Panc1 (cell line): Measurements from ENCODE around the gene FREM1. TPM values are rescaled to one million over a fixed set of nuclear protein-coding genes. Genes with fewer than 3 reads are reported as not detected.

Experiments used
- ATAC-seq: fragments of 200-7000 bp; cut with Tn5 transposase; 2 replicates; pipeline ENCODE4 v1.9.1; 2020; ENCODE audit warnings: mild to moderate bottlenecking, moderate library complexity
- BruUV-seq: library from RNA; stranded (reverse); fragments of 400-500 nt; replicated peaks from 2 replicates; lab custom pipeline; 2021; lab: Mats Ljungman, UMichigan
- CTCF ChIA-PET: fragments of 300-600 bp; sonication (Branson Sonifier 250); formaldehyde crosslinking; loops from one replicate; lab custom pipeline; 2022; ENCODE audit warnings: antibody characterized with exemption; lab: Charles Lee
- POLR2A ChIA-PET: fragments of 300-600 bp; sonication (Branson Sonifier 250); formaldehyde crosslinking; loops from one replicate; lab custom pipeline; 2022; ENCODE audit warnings: antibody characterized with exemption; lab: Charles Lee
- DNase-seq: peaks from one replicate; pipeline ENCODE4 v3.0.0-alpha.2; 2010; ENCODE audit warnings: low read depth, low spot score
- H3K27ac ChIP-seq: 2 replicates; pipeline ENCODE4 v1.5.1; 2011; ENCODE audit warnings: mild to moderate bottlenecking, low read length, inconsistent platforms
- H3K27me3 ChIP-seq: fragments of 200-500 bp; sonication (Bioruptor generic); 2 replicates; pipeline ENCODE4 v1.6.0; 2014; ENCODE audit warnings: low read length, inconsistent platforms; ENCODE audit not compliant: control insufficient read depth, insufficient read depth
- H3K36me3 ChIP-seq: fragments of 200-500 bp; sonication (Bioruptor generic); 2 replicates; pipeline ENCODE4 v1.5.1; 2014; ENCODE audit warnings: inconsistent platforms, mild to moderate bottlenecking, low read length, moderate library complexity; ENCODE audit not compliant: control insufficient read depth, insufficient read depth
- H3K4me1 ChIP-seq: 2 replicates; pipeline ENCODE4 v1.5.1; 2011; ENCODE audit warnings: inconsistent platforms, mild to moderate bottlenecking, low read length, moderate library complexity; ENCODE audit not compliant: control insufficient read depth, insufficient read depth
- H3K4me3 ChIP-seq, 2 experiments: 2 replicates each; pipeline ENCODE4 v1.5.1; 2011 to 2012; ENCODE audit warnings: low read depth in 2 of 2, low read length in 2 of 2, mild to moderate bottlenecking in 2 of 2, inconsistent platforms in 1 of 2, moderate library complexity in 1 of 2
- H3K9me3 ChIP-seq: fragments of 200-500 bp; sonication (Bioruptor generic); 2 replicates; pipeline ENCODE4 v1.5.1; 2014; ENCODE audit warnings: low read depth, mild to moderate bottlenecking, inconsistent platforms, low read length, moderate library complexity; ENCODE audit not compliant: control insufficient read depth, insufficient read depth
- POLR2AphosphoS5 ChIP-seq: IDR thresholded peaks from 2 replicates; pipeline ENCODE4 v1.6.1; 2012; ENCODE audit warnings: mild to moderate bottlenecking, low read depth, low read length, moderate library complexity
- SIN3A ChIP-seq: IDR thresholded peaks from 2 replicates; pipeline ENCODE4 v1.6.1; 2012; ENCODE audit warnings: low read depth, mild to moderate bottlenecking, low read length, moderate library complexity, borderline replicate concordance; ENCODE audit not compliant: insufficient read depth
- TCF7L2 ChIP-seq: IDR thresholded peaks from 2 replicates; pipeline ENCODE4 v1.6.1; 2011; ENCODE audit warnings: mild to moderate bottlenecking, low read depth, low read length, inconsistent platforms
- in situ Hi-C: cut with HindIII; loops from 2 replicates; pipeline ENCODE4 v1.10.0; 2016; ENCODE audit warnings: low sequenced_read_pairs, low pct_unique_long_range_greater_than_20kb
- intact Hi-C: fragments of 100-400 bp; cut with micrococcal nuclease; formaldehyde crosslinking; loops from one replicate; pipeline ENCODE4 v1.10.0; 2022; ENCODE audit not compliant: unreplicated experiment
- total RNA-seq: library from RNA; stranded (reverse); gene quantifications from one replicate; pipeline ENCODE4 v1.2.1, GENCODE V29; 2021; ENCODE audit not compliant: unreplicated experiment
- TF ChIP-seq, protein P1 (sequence below), 2 experiments: IDR thresholded peaks; 2 replicates each; pipeline ENCODE4 v1.6.1; 2011 to 2012; ENCODE audit warnings: low read depth in 2 of 2, control low read depth in 1 of 2, low read length in 1 of 2, mild to moderate bottlenecking in 1 of 2, moderate library complexity in 1 of 2; ENCODE audit not compliant: insufficient read depth in 1 of 2
- TF ChIP-seq, protein P2 (sequence below): fragments of 450-650 bp; IDR thresholded peaks from 2 replicates; pipeline ENCODE4 v1.5.1; 2017; ENCODE audit warnings: mild to moderate bottlenecking

FREM1 gene
- total RNA-seq, 1 experiment from 2014 or later = not detected

DNA sequence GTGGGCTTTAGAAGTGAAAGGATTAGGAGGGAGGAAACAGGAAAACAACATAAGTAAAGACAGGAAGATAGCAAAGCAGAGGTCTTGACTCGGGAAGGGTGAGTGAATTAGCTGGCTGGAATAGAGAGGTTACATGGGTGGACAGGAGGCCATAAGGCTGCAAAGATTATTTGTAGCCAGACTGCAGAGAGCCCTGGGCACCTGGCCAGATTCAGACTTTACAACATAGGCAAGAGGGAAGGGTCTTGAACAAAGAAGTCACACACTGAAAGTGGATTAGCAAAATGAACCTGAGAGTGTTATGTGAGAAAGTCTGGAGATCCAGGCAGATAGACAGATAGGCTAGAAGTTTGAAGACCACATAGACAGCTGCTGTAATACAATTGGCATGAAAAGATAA lies 158.0 kb downstream of the FREM1 start:
- H3K27ac ChIP-seq = no peak overlapping the region
- H3K27me3 ChIP-seq = no peaks in the 10 kb centered on the region
- ChIA-PET POLR2A (no interaction called here), CTCF (no interaction called here)
- TF ChIP-seq, protein P1, sequence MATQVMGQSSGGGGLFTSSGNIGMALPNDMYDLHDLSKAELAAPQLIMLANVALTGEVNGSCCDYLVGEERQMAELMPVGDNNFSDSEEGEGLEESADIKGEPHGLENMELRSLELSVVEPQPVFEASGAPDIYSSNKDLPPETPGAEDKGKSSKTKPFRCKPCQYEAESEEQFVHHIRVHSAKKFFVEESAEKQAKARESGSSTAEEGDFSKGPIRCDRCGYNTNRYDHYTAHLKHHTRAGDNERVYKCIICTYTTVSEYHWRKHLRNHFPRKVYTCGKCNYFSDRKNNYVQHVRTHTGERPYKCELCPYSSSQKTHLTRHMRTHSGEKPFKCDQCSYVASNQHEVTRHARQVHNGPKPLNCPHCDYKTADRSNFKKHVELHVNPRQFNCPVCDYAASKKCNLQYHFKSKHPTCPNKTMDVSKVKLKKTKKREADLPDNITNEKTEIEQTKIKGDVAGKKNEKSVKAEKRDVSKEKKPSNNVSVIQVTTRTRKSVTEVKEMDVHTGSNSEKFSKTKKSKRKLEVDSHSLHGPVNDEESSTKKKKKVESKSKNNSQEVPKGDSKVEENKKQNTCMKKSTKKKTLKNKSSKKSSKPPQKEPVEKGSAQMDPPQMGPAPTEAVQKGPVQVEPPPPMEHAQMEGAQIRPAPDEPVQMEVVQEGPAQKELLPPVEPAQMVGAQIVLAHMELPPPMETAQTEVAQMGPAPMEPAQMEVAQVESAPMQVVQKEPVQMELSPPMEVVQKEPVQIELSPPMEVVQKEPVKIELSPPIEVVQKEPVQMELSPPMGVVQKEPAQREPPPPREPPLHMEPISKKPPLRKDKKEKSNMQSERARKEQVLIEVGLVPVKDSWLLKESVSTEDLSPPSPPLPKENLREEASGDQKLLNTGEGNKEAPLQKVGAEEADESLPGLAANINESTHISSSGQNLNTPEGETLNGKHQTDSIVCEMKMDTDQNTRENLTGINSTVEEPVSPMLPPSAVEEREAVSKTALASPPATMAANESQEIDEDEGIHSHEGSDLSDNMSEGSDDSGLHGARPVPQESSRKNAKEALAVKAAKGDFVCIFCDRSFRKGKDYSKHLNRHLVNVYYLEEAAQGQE (IDR thresholded peaks at IDR 0.05; ENCODE audit: insufficient read depth in 1 of 2, low read depth in 2 of 2, low read length in 1 of 2) = no peak
- TF ChIP-seq SIN3A (no peak), POLR2AphosphoS5 (no peak), TCF7L2 (no peak)
- TF ChIP-seq, protein P2, sequence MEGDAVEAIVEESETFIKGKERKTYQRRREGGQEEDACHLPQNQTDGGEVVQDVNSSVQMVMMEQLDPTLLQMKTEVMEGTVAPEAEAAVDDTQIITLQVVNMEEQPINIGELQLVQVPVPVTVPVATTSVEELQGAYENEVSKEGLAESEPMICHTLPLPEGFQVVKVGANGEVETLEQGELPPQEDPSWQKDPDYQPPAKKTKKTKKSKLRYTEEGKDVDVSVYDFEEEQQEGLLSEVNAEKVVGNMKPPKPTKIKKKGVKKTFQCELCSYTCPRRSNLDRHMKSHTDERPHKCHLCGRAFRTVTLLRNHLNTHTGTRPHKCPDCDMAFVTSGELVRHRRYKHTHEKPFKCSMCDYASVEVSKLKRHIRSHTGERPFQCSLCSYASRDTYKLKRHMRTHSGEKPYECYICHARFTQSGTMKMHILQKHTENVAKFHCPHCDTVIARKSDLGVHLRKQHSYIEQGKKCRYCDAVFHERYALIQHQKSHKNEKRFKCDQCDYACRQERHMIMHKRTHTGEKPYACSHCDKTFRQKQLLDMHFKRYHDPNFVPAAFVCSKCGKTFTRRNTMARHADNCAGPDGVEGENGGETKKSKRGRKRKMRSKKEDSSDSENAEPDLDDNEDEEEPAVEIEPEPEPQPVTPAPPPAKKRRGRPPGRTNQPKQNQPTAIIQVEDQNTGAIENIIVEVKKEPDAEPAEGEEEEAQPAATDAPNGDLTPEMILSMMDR = no peak
- no peaks in the 10 kb centered on the region for H3K9me3 ChIP-seq
- in situ Hi-C loops = no loop called here
- no peaks in the 10 kb centered on the region for H3K36me3 ChIP-seq
- BruUV-seq = no TSS peak
- no peaks in the 10 kb centered on the region for H3K4me1 ChIP-seq
- intact Hi-C loops = no loop called here
- no peak overlapping the region for H3K4me3 ChIP-seq
- ATAC-seq (no peak), DNase-seq (no peak)

DNA sequence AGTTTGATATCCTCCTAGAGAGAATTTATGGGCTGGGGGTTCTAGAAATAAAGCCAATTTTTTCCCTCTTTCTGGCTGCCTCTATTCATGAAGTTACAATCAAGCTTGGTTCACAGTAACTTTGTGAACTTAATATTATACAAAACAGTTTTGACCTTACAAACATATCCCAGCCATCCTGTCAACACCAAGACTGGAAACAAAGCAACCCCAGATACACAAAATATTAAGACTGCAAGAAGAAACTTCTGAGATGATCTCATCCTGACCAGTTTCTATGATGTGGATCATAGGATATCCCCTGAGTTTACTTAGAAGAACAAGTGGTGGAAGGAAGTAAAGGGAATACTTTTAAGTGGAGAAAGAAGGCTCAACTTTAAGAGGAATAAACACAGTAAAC lies 159.4 kb downstream of the FREM1 start:
- TF ChIP-seq SIN3A = no peak
- TF ChIP-seq TCF7L2 = no peak
- no peak for TF ChIP-seq POLR2AphosphoS5
- TF ChIP-seq, protein P1 (IDR thresholded peaks at IDR 0.05; ENCODE audit: insufficient read depth in 1 of 2, low read depth in 2 of 2, low read length in 1 of 2) = no peak
- TF ChIP-seq, protein P2 = no peak
- ChIA-PET CTCF (no interaction called here), POLR2A (no interaction called here)
- ATAC-seq = no peak
- Histone ChIP-seq H3K27me3 (no peaks in the 10 kb centered on the region), H3K9me3 (no peaks in the 10 kb centered on the region), H3K4me1 (no peaks in the 10 kb centered on the region), H3K27ac (no peak overlapping the region), H3K36me3 (no peaks in the 10 kb centered on the region), H3K4me3 (no peak overlapping the region)
- no TSS peak for BruUV-seq
- in situ Hi-C loops = no loop called here
- intact Hi-C loops = no loop called here
- no peak for DNase-seq
